H9 (cell line): ENCODE measurements around the gene PBOV1. TPM values are rescaled to one million over a fixed set of nuclear protein-coding genes. Genes with fewer than 3 reads are reported as not detected.

Source experiments
- DNase-seq: peaks from one replicate; pipeline ENCODE4 v3.0.0-alpha.2; 2017
- H2AFZ ChIP-seq: one replicate; pipeline ENCODE4 v1.6.1; 2013; ENCODE audit warnings: mild to moderate bottlenecking, low read length, control low read depth, moderate library complexity
- H2AK5ac ChIP-seq: 2 replicates; pipeline ENCODE4 v1.6.1; 2013; ENCODE audit warnings: low read length, control low read depth, mixed read lengths; ENCODE audit not compliant: insufficient read length
- H2BK120ac ChIP-seq: one replicate; pipeline ENCODE4 v1.6.1; 2013; ENCODE audit warnings: low read depth, mild to moderate bottlenecking, low read length, control low read depth, inconsistent platforms; ENCODE audit not compliant: poor library complexity, severe bottlenecking
- H2BK12ac ChIP-seq: 2 replicates; pipeline ENCODE4 v1.6.1; 2013; ENCODE audit warnings: low read length, control low read depth, mixed read lengths, low read depth; ENCODE audit not compliant: insufficient read length
- H2BK15ac ChIP-seq: 2 replicates; pipeline ENCODE4 v1.6.1; 2013; ENCODE audit warnings: low read depth, low read length, control low read depth
- H2BK20ac ChIP-seq: one replicate; pipeline ENCODE4 v1.6.1; 2013; ENCODE audit warnings: low read depth, mild to moderate bottlenecking, low read length, control low read depth, inconsistent platforms; ENCODE audit not compliant: poor library complexity, severe bottlenecking
- H2BK5ac ChIP-seq: 2 replicates; pipeline ENCODE4 v1.6.1; 2013; ENCODE audit warnings: low read length, control low read depth, mixed read lengths; ENCODE audit not compliant: insufficient read length
- H3K14ac ChIP-seq: 2 replicates; pipeline ENCODE4 v1.6.1; 2013; ENCODE audit warnings: low read length, control low read depth; ENCODE audit not compliant: insufficient read depth
- H3K18ac ChIP-seq: 2 replicates; pipeline ENCODE4 v1.6.1; 2013; ENCODE audit warnings: low read depth, mild to moderate bottlenecking, mixed read lengths, low read length, control low read depth; ENCODE audit not compliant: insufficient read length
- H3K23ac ChIP-seq: 2 replicates; pipeline ENCODE4 v1.6.1; 2013; ENCODE audit warnings: low read length, control low read depth, mixed read lengths, low read depth; ENCODE audit not compliant: insufficient read length
- H3K23me2 ChIP-seq: 2 replicates; pipeline ENCODE4 v1.6.1; 2013; ENCODE audit warnings: low read depth, mild to moderate bottlenecking, mixed read lengths, low read length, control low read depth; ENCODE audit not compliant: insufficient read length, poor library complexity, severe bottlenecking
- H3K27ac ChIP-seq: 2 replicates; pipeline ENCODE4 v1.5.1; 2013; ENCODE audit warnings: low read length, control low read depth, mixed read lengths, low read depth; ENCODE audit not compliant: insufficient read length
- H3K27me3 ChIP-seq: 2 replicates; pipeline ENCODE4 v1.6.1; 2013; ENCODE audit warnings: low read length, control low read depth, inconsistent platforms; ENCODE audit not compliant: insufficient read depth
- H3K4ac ChIP-seq: 2 replicates; pipeline ENCODE4 v1.6.1; 2013; ENCODE audit warnings: low read depth, mild to moderate bottlenecking, control low read depth, inconsistent platforms, low read length, moderate library complexity
- H3K4me1 ChIP-seq: 2 replicates; pipeline ENCODE4 v1.6.1; 2013; ENCODE audit warnings: low read length, control low read depth, inconsistent platforms; ENCODE audit not compliant: insufficient read depth
- H3K4me2 ChIP-seq: 2 replicates; pipeline ENCODE4 v1.6.1; 2013; ENCODE audit warnings: low read length, control low read depth, mixed read lengths; ENCODE audit not compliant: insufficient read length, insufficient read depth
- H3K56ac ChIP-seq: 2 replicates; pipeline ENCODE4 v1.6.1; 2013; ENCODE audit warnings: low read depth, mild to moderate bottlenecking, mixed read lengths, low read length, control low read depth; ENCODE audit not compliant: insufficient read length
- H3K79me1 ChIP-seq: 2 replicates; pipeline ENCODE4 v1.6.1; 2013; ENCODE audit warnings: low read depth, mild to moderate bottlenecking, moderate library complexity, low read length, control low read depth, inconsistent platforms; ENCODE audit not compliant: insufficient read depth, poor library complexity, severe bottlenecking
- H3K79me2 ChIP-seq: 2 replicates; pipeline ENCODE4 v1.6.1; 2013; ENCODE audit warnings: low read length, control low read depth, inconsistent platforms; ENCODE audit not compliant: insufficient read depth
- H3K9ac ChIP-seq: 2 replicates; pipeline ENCODE4 v1.6.1; 2013; ENCODE audit warnings: low read length, control low read depth, mixed read lengths; ENCODE audit not compliant: insufficient read length; ENCODE audit errors: extremely low read depth
- H3K9me3 ChIP-seq: one replicate; pipeline ENCODE4 v1.6.1; 2013; ENCODE audit warnings: low read depth, low read length, inconsistent platforms; ENCODE audit not compliant: control insufficient read depth
- H3T11ph ChIP-seq: one replicate; pipeline ENCODE4 v1.6.1; 2013; ENCODE audit warnings: mild to moderate bottlenecking, low read length, control low read depth, inconsistent platforms
- H4K20me1 ChIP-seq: one replicate; pipeline ENCODE4 v1.6.1; 2013; ENCODE audit not compliant: control insufficient read depth, insufficient read length, insufficient read depth
- H4K5ac ChIP-seq: 2 replicates; pipeline ENCODE4 v1.6.1; 2013; ENCODE audit warnings: low read depth, mild to moderate bottlenecking, mixed read lengths, low read length, control low read depth; ENCODE audit not compliant: insufficient read length
- H4K8ac ChIP-seq: replicated peaks from 2 replicates; pipeline ENCODE4 v1.6.1; 2013; ENCODE audit warnings: low read length, control low read depth, mixed read lengths, low read depth; ENCODE audit not compliant: insufficient read length
- H4K91ac ChIP-seq: 2 replicates; pipeline ENCODE4 v1.6.1; 2013; ENCODE audit warnings: low read depth, mild to moderate bottlenecking, moderate library complexity, mixed read lengths, low read length, control low read depth; ENCODE audit not compliant: insufficient read length
- H3K27ac Mint-ChIP-seq, 3 experiments: 2 replicates in 2 of 3; 3 replicates in 1 of 3; pipeline ENCODE4 v1.8.0; 2020 to 2021; ENCODE audit warnings: mixed read lengths in 3 of 3, mild to moderate bottlenecking in 1 of 3, moderate library complexity in 1 of 3
- H3K27me3 Mint-ChIP-seq: 2 replicates; pipeline ENCODE4 v1.8.0; 2021; ENCODE audit warnings: low read depth, mild to moderate bottlenecking, moderate library complexity, mixed read lengths
- H3K36me3 Mint-ChIP-seq, 3 experiments: 2 replicates in 2 of 3; 3 replicates in 1 of 3; pipeline ENCODE4 v1.8.0; 2020 to 2021; ENCODE audit warnings: low read depth in 3 of 3, mixed read lengths in 3 of 3; ENCODE audit not compliant: insufficient read depth in 1 of 3
- H3K4me1 Mint-ChIP-seq, 2 experiments: 2 replicates each; pipeline ENCODE4 v1.8.0; 2020; ENCODE audit warnings: mixed read lengths in 2 of 2
- H3K4me3 Mint-ChIP-seq, 2 experiments: 2 replicates in 1 of 2; 3 replicates in 1 of 2; pipeline ENCODE4 v1.8.0; 2020 to 2021; ENCODE audit warnings: mild to moderate bottlenecking in 2 of 2, mixed read lengths in 2 of 2, moderate library complexity in 1 of 2
- H3K9me3 Mint-ChIP-seq, 2 experiments: 2 replicates in 1 of 2; 3 replicates in 1 of 2; pipeline ENCODE4 v1.8.0; 2020; ENCODE audit warnings: mild to moderate bottlenecking in 2 of 2, mixed read lengths in 2 of 2, moderate library complexity in 1 of 2
- CTCF ChIP-seq: fragments of 200-600 bp; sonication (generic); conservative IDR thresholded peaks from 3 replicates; pipeline ENCODE4 v1.8.0; 2021; ENCODE audit warnings: antibody characterized with exemption, mild to moderate bottlenecking
- WGBS: extraction: QIAGEN DNeasy Blood & Tissue Kit; methylation state at CpG from one replicate; pipeline ENCODE4 v1.1.7; 2013; ENCODE audit warnings: missing lambda C conversion rate, low lambda C conversion rate, mixed read lengths; ENCODE audit not compliant: insufficient read length; ENCODE audit errors: extremely low coverage; 5-methylcytosine and 5-hydroxymethylcytosine counted together
- total RNA-seq: library from RNA; stranded (reverse); gene quantifications from 2 replicates; pipeline ENCODE4 v1.2.1, GENCODE V29; 2021

The PBOV1 gene
- total RNA-seq, 1 experiment from 2014 or later, result not detected

- no peaks in the 10 kb centered on the region for H3K79me2 ChIP-seq
- no peak overlapping the region for H3K27ac Mint-ChIP-seq
- no peak for DNase-seq
Observed at GRCh38 chr6:138246650-138247440, 28.6 kb upstream of the PBOV1 start.

More at GRCh38 chr6:138246650-138247440, 28.6 kb upstream of the PBOV1 start:
- Mint-ChIP-seq H3K9me3 (no peaks in the 10 kb centered on the region), H3K4me3 (no peak overlapping the region), H3K27me3 (no peaks in the 10 kb centered on the region), H3K36me3 (peaks cover 0 to 3% (median 0%) of the 10 kb centered on the region in 3 experiments; a peak in 1 of 7 replicates), H3K4me1 (no peaks in the 10 kb centered on the region)
- no peaks in the 10 kb centered on the region for H3K23me2 ChIP-seq
- H3T11ph ChIP-seq, result no peak overlapping the region
- H2BK15ac ChIP-seq, result no peak overlapping the region
- H3K4ac ChIP-seq, result no peak overlapping the region
- no peak overlapping the region for H3K18ac ChIP-seq
- H4K20me1 ChIP-seq, result no peaks in the 10 kb centered on the region
- no peak for TF ChIP-seq CTCF
- H3K4me2 ChIP-seq, result no peak overlapping the region
- no peak overlapping the region for H2AFZ ChIP-seq
- no peak overlapping the region for H2BK120ac ChIP-seq
- H4K91ac ChIP-seq, result no peak overlapping the region
- no peak overlapping the region for H2BK12ac ChIP-seq
- no peak overlapping the region for H3K23ac ChIP-seq
- H2BK20ac ChIP-seq, result no peak overlapping the region
- no peak overlapping the region for H2BK5ac ChIP-seq
- H3K56ac ChIP-seq, result no peak overlapping the region
- no peaks in the 10 kb centered on the region for H3K79me1 ChIP-seq
- H2AK5ac ChIP-seq, result no peak overlapping the region
- H3K9me3 ChIP-seq, result no peaks in the 10 kb centered on the region
- no CpG with 5 or more reads among the region's 3 CpGs for WGBS
- no peak overlapping the region for H3K14ac ChIP-seq
- H3K4me1 ChIP-seq, result no peaks in the 10 kb centered on the region
- no peak overlapping the region for H3K27ac ChIP-seq
- no peak overlapping the region for H4K5ac ChIP-seq
- H3K9ac ChIP-seq, result no peak overlapping the region
- H3K27me3 ChIP-seq, result no peaks in the 10 kb centered on the region
- no peak overlapping the region for H4K8ac ChIP-seq
